Measurements from ENCODE around the gene MRFAP1.
A peak's percentile ranks its signal among the peaks of the same experiment; 100 is the strongest.
"Not testable (repeated sequence)": the region's sequence is repeated elsewhere in the genome, so short reads cannot be mapped to it uniquely, and the experiment has no call there.

MRFAP1 gene

DNA sequence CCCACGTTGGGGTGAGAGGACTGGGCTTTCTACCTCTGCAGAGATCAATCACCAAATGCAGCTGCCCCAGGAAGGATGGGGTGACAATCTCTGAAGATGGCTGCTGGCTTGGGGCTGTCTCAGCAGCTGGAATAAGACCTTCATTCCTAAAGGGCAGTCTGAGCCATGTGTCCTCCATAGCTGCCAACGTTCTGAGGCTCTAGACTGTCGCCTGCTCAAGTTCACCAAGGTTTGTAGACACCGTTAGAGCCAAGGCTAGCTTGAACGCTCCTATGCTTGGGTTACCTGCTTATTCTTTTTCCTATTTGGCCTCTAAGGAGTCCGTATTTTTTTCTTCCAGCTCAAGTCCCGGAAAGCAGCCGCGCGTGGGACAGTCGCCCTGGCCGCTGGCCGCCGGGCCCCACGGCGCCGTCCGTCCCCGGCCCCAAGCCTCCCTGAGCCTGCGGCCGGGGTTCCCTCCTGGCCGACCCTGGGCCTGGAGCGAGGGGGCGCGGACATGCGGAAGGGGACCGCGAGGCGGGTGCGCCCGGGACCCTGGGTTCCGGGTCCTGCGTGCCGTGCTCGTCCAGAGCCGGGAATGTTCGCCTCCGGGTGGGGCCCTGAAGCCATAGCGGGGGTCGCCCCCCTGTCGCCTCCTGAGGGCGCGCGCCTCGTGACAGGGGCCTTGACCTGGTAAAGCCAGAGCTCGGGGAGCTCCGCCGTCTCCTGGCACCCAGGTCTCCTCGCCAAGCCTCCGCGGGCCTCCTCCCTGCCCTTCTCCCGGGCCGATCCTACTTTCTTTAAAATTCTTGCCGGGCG, 23.3 kb downstream of the MRFAP1 start:
- DNase-seq (ENCODE audit: low read depth in 4 of 4, low spot score in 1 of 4) = no peak

DNA sequence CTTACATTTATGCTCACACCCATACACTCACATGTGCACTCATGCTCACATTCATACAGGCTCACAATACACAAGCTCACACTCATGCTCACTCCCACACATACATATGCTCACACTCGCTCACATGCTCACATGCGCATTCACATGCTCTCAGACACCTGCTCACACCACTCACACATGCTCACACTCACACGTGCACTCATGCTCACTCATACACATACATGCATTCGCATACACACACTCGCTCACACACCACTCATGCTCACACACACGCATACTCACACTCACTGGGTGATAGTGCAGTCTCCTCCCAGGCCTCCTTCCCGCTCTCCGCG, 24.8 kb downstream of the MRFAP1 start:
- no peak for DNase-seq (ENCODE audit: low read depth in 4 of 4, low spot score in 1 of 4)

DNA sequence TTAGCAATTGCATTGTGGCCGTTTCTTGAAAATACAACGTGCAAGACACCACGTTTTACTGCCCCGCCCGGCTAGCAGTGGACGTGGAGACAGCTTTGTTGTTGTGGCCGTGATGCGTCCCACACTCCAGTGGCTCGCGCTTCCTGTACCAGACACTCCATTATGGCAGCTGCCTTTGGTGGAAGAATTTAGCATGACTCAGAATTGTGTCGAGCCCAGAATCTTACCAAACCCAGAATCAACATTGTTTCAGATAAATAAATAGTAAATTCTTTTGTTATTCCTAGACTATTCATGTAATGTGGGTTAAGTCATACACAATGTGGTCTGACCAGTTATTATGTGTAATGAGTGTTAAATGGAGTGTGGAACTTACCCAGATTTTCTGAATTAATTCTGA, 27.9 kb downstream of the MRFAP1 start:
- DNase-seq (ENCODE audit: low read depth in 4 of 4, low spot score in 1 of 4) = no peak

DNA sequence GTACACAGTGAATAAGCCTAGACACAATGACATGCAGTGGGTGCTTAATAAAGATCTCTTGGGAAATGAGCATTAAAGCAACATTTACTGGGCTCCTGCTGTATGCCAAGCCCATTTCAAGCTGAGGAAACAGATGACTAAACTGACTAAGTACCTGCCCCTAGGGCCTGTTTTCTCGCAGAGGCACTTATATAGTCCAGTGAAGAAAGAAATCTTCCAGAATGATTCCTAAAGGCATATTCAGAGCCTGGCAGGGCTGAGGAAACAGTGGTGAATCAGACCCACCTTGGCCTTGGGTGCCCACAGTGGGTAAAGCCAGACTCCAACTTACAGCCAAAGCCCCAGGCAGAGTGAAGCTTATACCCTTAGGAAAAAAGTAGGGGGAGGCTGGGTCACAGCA, 31.2 kb downstream of the MRFAP1 start:
- no peak for DNase-seq (ENCODE audit: low read depth in 4 of 4, low spot score in 1 of 4)

DNA sequence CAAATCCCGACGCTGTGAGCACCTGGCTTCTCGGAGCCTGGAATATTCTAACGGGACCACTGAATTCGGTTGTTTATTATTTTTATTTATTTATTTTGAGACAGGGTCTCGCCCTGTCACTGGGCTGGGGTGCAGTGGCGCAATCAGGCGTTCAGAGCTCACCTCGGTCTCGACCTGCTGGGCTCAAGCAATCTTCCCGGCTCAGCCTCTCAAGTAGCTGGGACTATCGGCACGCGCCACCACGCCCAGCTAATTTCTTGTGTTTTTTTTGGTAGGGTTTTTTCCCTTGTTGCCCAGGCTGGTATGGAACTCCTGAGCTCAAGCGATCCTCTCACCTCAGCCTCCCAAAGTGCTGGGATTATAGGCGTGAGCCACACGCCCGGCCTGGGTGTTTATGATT, 31.6 kb downstream of the MRFAP1 start:
- no peak for DNase-seq (ENCODE audit: low read depth in 4 of 4, low spot score in 1 of 4)

DNA sequence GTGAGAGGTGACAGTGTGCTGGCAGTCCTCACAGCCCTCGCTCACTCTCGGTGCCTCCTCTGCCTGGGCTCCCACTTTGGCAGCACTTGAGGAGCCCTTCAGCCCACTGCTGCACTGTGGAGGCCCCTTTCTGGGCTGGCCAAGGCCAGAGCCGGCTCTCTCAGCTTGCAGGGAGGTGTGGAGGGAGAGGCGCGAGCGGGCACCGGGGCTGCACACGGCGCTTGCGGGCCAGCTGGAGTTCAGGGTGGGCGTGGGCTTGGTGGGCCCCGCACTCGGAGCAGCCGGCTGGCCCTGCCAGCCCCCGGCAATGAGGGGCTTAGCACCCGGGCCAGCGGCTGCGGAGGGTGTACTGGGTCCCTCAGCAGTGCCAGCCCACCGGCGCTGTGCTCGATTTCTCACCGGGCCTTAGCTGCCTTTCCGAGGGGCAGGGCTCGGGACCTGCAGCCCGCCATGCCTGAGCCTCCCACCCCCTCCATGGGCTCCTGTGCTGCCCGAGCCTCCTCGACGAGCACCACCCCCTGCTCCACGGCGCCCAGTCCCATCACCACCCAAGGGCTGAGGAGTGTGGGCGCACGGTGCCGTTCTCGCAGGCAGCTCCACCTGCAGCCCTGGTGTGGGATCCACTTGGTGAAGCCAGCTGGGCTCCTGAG, 32.2 kb downstream of the MRFAP1 start:
- DNase-seq (ENCODE audit: low read depth in 4 of 4, low spot score in 1 of 4) = not testable (repeated sequence)

DNA sequence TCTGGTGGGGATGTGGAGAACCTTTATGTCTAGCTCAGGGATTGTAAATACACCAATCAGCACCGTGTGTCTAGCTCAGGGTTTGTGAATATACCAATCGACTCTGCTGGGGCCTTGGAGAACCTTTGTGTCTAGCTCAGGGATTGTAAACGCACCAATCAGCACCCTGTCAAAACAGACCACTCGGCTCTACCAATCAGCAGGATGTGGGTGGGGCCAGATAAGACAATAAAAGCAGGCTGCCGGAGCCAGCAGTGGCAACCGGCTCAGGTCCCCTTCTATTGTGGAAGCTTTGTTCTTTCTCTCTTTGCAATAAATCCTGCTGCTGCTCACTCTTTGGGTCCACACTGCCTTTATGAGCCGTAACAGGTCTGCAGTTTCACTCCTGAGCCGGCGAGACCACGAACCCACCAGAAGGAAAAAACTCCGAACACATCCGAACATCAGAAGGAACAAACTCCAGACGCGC, 32.7 kb downstream of the MRFAP1 start:
- DNase-seq (ENCODE audit: low read depth in 4 of 4, low spot score in 1 of 4) = peak in 2 of 4 experiments; percentile 23 to 34

DNA sequence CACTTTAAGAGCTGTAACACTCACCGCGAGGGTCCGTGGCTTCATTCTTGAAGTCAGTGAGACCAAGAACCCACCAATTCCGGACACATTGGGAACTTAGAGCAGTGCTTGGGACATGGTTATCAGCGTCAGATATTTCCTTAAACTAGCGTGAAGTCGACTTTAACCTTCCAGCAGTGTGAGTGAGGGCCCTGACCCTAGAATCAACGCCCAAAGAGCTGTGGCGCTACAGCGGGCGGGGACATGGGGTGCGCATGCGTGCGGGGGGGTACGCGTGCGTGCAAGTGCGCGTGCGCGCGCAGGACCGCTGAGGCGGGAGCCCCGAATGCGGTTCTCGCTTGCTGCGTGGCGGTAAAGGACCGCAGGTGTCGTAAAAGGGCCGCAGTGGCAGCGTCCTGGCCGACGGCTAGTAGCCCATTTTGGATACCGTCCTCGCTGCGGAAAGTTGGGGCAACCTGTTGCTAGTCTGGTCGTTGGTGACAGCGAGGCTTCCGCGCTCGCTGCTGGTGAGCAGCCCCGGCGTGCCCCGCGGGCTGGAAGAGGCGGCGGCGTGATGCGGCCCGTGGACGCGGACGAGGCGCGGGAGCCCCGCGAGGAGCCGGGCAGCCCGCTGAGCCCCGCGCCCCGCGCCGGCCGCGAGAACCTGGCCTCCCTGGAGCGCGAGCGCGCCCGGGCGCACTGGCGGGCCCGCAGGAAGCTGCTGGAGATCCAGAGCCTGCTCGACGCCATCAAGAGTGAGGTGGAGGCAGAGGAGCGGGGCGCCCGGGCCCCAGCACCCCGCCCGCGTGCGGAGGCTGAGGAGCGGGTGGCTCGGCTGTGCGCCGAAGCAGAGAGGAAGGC, 33.4 kb downstream of the MRFAP1 start:
- DNase-seq (ENCODE audit: low read depth in 4 of 4, low spot score in 1 of 4) = peak; percentile 72 to 91 (median 84)

DNA sequence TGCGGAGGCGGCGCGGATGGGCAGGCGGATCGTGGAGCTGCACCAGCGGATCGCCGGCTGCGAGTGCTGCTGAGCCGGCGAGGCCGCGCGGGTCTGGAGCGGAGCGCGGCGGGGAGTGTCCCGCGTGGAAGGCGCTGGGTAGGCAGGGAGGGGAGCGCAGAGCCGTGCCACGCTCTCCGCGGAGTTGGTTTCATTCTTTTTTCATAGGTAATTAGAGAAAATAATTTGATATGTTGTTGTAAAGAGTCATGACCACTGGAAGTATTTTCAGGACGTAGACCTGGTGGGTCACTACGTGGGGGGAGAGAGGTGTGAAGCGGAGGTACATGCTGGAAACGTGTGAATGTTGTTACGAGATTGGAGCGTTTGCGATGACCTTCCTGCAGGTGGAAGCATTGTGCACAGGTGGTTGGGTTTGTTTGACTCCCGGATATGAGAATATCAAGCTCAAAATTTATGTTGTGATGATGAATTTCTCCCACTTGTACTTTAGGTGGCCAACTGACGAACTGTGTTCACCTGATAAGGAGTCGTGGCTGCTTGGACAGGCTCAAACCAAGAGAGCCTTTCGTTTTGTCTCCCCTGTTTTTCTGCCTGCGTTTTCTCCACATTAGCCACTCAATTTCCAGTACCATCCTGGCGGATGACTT, 34.1 kb downstream of the MRFAP1 start:
- DNase-seq (ENCODE audit: low read depth in 4 of 4, low spot score in 1 of 4) = peak in 2 of 4 experiments; percentile 28 to 51

DNA sequence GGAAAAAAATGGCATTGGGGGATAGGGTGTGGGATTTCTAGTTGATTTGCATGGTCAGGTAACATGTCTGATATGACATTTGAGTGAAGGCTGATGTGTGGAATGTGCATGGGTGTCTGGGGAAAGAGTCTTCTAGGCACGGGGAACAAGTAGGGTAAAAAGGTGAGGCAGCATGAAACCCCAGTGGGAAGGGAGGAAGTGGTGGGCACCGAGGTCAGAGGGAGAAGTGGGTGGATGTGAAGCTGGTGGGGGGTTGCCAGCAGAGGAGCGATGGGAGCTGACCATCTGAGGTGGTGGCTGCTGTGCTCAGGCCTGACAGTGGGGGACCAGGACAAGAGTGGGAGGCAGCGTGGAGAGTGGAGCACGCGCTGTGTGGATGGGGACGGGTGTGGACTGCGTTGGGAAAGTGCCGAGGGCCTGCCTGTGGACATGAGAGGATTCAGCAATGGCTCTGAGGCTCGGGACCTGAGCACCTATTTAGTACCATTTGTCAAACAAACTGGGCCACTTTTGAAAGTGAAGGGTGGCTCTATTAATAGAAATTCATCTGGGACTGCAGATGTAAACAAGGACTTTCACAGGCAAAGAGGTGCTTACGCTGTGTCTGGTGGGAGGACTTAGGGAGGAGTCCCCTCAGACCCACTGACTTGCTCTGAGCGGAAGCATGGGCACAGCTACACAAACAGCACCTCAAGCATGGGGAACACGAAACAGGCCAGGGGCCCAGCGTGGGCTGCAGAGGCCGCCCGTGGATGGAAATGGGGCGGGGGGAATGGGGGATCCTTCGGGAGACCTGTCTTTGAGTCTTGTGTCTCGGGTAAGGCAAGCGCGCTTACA, 36.5 kb downstream of the MRFAP1 start:
- DNase-seq (ENCODE audit: low read depth in 4 of 4, low spot score in 1 of 4) = no peak

DNA sequence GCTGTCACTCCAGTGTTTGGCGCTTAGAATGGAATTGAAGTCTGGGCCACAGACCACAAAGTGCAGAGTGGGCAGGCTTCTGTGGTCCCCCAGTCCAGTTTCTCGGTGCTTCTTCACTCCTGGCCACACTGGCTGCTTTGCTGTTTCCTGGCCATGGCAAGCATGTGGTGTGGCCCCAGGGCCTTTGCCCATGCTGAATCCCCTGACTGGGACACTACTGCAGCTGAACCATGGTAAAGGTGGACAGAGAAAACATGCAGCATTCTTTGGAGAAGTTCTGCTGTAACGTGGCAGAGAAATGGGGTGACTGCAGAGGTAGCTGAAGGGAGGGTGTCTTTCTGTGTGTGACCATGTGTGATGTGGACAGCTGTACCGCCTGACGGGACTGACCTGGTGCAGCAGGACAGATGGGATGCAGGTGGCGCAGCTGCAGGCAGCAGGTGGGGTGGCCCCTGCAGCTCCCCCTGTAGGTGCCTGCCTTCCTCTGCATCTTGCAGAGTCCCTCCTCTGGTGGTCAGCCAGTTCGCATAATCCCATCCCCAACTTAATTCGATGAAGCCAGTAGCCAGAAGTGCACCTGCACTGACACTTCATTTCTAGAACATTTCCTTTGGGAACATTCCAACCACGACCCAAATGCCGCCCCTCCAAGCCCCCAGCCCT, 40.0 kb downstream of the MRFAP1 start:
- DNase-seq (ENCODE audit: low read depth in 4 of 4, low spot score in 1 of 4) = no peak

DNA sequence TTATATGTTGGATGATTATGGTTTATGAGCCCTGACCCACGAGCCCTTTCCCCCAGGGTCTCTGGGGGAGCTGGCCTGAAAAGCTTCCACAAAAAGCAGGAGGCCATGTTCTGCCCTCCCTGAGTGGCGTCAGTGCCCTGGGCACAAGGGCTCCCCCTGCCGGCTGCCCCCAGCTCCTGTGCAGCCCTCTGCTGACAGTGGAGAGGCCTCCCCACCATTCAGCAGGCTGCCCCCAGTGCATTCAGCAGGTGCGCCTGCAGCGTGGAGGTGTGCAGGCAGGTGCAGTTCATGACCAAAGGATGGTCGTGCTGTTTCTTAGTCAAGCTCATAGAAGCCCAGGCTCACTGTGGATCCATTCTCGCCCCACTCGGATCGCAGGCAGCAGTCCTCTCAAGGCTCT, 40.7 kb downstream of the MRFAP1 start:
- no peak for DNase-seq (ENCODE audit: low read depth in 4 of 4, low spot score in 1 of 4)

DNA sequence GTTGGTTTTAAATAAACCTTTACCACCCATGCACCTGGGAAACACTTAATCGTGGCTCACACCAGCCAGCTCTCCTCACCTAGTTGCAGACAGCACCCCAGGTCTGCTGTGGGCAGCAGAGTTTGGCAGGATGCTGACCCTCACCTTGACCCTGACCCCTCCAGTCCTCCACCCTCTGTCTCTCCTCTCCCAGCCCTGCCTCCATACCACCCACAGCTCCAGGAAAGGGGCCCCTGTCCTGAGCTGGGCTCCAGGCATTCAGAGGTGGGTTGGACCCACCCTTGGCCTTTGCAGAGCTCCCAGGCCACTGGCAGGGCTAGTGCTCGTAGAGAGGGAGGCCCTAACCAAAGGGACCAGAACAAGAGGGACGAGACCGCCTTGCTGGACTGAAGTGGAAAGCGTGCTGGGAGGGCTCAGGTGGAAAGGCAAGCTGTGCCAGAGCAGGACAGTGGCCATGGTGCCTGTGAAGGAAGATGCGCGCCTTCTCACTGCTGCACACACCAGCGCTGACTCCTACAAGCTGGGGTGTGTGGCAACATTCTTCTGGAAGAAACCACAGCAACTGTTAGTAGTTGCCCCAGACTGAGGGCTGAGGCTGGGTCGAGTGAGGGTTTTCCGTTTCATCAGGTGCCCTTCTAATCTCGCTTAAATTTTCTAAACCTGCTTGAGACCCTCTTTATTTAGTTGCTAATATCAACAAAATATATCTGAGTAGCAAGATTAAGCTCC, 42.5 kb downstream of the MRFAP1 start:
- DNase-seq (ENCODE audit: low read depth in 4 of 4, low spot score in 1 of 4) = no peak

DNA sequence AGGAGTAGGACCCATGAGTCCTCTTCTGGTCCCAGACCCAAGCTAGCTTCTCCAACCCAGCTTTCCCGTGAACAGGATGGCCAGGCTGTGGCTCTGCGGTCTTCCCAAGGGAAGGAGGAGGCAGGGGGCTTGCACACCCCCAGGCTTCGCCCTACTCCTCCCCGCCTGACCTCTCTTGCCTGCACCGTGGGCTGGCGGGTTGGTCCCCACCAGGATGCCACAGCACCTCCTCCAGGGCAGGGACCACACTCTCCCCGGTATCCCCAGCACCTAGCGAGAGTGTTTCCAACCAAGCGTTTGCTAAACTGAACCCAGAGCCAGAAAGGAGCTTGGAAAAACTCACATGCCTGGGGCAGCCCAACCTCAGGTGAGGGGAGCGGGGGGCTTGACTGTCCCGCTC, 44.2 kb downstream of the MRFAP1 start:
- DNase-seq (ENCODE audit: low read depth in 4 of 4, low spot score in 1 of 4) = no peak

DNA sequence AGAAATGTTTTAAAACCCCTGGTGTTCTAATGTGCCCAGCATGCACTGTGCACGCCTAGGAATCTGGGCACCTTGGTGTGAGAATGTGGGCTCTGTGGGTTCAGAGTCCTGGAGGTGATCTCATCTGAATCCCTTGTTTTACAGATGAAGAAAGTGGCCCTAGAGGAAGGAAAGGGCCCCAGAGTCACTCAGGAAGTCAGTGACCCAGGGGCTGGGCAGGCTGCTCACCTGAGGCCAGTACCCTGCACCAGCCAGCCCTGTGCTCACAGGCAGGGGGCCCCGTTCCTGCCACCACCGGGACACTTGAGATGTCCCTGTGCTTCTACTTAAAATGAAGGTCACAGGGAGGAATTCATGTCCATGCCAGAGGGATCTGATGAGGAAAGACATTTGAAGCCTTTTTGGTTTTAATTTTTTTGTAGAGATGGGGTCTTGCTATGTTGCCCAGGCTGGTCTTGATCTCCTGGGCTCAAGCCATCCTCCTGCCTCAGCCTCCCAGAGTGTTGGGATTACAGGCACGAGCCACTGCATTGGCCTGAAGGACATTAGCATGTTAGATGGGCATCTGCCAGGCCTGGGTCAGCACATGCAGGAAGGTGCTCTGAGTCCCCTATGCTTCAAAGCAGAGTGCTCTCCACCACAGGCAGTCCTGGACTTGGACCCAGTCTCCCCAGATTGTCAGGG, 45.8 kb downstream of the MRFAP1 start:
- no peak for DNase-seq (ENCODE audit: low read depth in 4 of 4, low spot score in 1 of 4)

DNA sequence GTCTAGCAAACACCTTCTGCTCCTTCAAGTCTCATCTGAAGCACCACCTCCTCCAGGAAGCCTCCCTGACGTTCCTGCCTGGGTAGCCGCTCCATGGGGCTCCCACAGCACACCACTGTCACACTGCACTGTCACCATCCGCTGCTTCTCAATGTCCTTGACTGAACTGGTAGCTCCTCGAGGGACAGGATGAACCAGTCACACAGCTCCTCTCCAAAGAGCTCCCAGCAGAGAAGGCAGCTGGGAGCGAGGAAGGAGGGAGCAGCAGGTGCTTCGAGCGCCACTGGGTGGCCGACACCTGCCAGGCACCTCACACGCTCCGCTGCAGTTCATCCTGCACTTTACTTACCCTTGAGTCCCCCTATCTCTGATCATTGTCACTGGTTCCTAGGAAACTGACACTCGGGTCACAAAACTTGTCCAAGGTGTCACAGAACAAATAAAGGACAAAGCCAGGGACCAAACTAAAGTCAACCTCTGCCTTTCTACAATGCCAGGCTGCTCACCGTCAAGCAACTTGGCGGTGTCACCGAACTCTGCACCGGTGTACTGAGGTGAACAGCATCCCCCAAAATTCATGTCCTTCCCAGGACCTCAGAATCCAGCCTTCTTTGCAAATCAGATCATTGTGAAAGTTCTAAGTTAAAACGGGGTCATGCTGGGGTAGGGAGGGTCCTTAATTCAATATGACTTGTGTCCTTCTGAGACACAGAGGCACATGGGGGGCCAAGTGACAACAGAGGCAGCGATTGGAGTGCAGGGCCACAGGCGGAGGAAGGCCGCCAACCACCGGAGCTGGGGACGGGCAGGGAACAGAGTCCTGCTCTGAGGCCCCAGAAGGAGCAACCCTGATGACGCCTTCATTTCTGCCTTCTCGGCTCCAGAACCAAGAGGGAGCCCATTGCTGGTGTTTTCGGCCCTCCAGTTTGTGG, 47.7 kb downstream of the MRFAP1 start:
- DNase-seq (ENCODE audit: low read depth in 4 of 4, low spot score in 1 of 4) = no peak

DNA sequence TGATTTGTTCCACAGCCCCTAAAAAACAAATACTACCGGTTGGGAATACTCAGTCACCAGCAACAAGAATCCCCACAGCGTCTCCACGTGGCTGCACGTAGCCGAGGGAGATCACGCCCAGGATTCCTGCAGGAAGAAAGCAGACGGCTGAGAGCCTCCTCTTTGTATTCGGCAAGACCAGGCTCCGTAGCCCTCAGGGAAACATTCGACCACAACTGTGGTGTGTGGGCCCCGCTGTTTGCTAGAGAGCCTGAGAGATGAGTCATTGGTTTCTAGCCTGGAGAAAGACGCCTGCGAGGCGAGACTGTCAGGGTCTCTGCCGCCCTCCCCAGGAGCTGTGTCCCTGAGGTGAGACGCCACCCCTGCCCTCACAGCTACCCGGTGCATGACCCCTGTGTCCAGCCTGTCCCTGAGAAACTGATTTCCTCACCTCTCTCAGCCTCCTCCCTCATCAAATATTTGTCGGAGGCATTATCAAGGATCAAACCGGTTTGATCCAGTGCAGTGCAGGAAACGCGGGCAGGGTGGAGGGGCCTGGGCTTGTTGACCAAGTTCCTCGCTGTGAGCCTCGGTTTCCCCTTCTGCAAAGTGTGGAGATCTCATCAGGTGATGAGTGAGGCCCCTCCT, 48.5 kb downstream of the MRFAP1 start:
- DNase-seq (ENCODE audit: low read depth in 4 of 4, low spot score in 1 of 4) = peak in 2 of 4 experiments; percentile 54 to 69
